Neural progenitor cell (in vitro differentiated cells): ENCODE measurements around the gene AKAP17A. TPM values are rescaled to one million over a fixed set of nuclear protein-coding genes. Genes with fewer than 3 reads are reported as not detected.
A peak's percentile ranks its signal among the peaks of the same experiment; 100 is the strongest.

Experiments
- DNase-seq: peaks from one replicate; pipeline ENCODE4 v3.0.0-alpha.2; 2016; ENCODE audit warnings: low spot score
- H2AFZ ChIP-seq: fragments of 200-600 bp; sonication (generic); replicated peaks from 2 replicates; pipeline ENCODE4 v1.6.1; 2016; ENCODE audit warnings: antibody characterized with exemption
- H3F3A ChIP-seq: fragments of 200-600 bp; sonication (generic); 2 replicates; pipeline ENCODE4 v1.6.1; 2016; ENCODE audit warnings: antibody characterized with exemption, low read depth
- H3K27ac ChIP-seq: fragments of 200-600 bp; sonication (generic); 2 replicates; pipeline ENCODE4 v1.5.1; 2016; ENCODE audit warnings: mild to moderate bottlenecking
- H3K27me3 ChIP-seq: fragments of 200-600 bp; sonication (generic); 2 replicates; pipeline ENCODE4 v1.6.1; 2016; ENCODE audit warnings: mild to moderate bottlenecking, moderate library complexity
- H3K36me3 ChIP-seq: fragments of 200-600 bp; sonication (generic); 2 replicates; pipeline ENCODE4 v1.5.1; 2016
- H3K4me1 ChIP-seq: fragments of 200-600 bp; sonication (generic); 2 replicates; pipeline ENCODE4 v1.6.1; 2016; ENCODE audit warnings: mixed run types
- H3K4me2 ChIP-seq: fragments of 200-600 bp; sonication (generic); 2 replicates; pipeline ENCODE4 v1.6.1; 2016
- H3K4me3 ChIP-seq: fragments of 200-600 bp; sonication (generic); 2 replicates; pipeline ENCODE4 v1.5.1; 2016
- H3K79me2 ChIP-seq: fragments of 200-600 bp; sonication (generic); 2 replicates; pipeline ENCODE4 v1.6.1; 2016; ENCODE audit warnings: low read depth
- H3K9ac ChIP-seq: fragments of 200-600 bp; sonication (generic); 2 replicates; pipeline ENCODE4 v1.6.1; 2016
- H3K9me3 ChIP-seq: fragments of 200-600 bp; sonication (generic); 2 replicates; pipeline ENCODE4 v1.5.1; 2016; ENCODE audit warnings: low read depth
- H4K20me1 ChIP-seq: fragments of 200-600 bp; sonication (generic); 2 replicates; pipeline ENCODE4 v1.6.1; 2016; ENCODE audit warnings: low read depth
- H3K27ac Mint-ChIP-seq: 3 replicates; pipeline ENCODE4 v1.8.0; 2021; ENCODE audit warnings: mixed read lengths
- H3K27me3 Mint-ChIP-seq: 2 replicates; pipeline ENCODE4 v1.8.0; 2022; ENCODE audit warnings: low read depth, mild to moderate bottlenecking, inconsistent platforms, moderate library complexity, mixed read lengths; ENCODE audit not compliant: insufficient read depth
- H3K36me3 Mint-ChIP-seq: 3 replicates; pipeline ENCODE4 v1.8.0; 2021; ENCODE audit warnings: mixed read lengths
- H3K4me1 Mint-ChIP-seq: 3 replicates; pipeline ENCODE4 v1.8.0; 2021; ENCODE audit warnings: mixed read lengths
- H3K4me3 Mint-ChIP-seq: 3 replicates; pipeline ENCODE4 v1.8.0; 2021; ENCODE audit warnings: mild to moderate bottlenecking, moderate library complexity, mixed read lengths
- H3K9me3 Mint-ChIP-seq: 3 replicates; pipeline ENCODE4 v1.8.0; 2020; ENCODE audit warnings: mixed read lengths
- CTCF ChIP-seq: fragments of 200-600 bp; sonication (generic); IDR thresholded peaks from 2 replicates; pipeline ENCODE4 v1.5.1; 2017; ENCODE audit warnings: antibody characterized with exemption, mild to moderate bottlenecking
- EZH2 ChIP-seq: fragments of 200-600 bp; sonication (generic); IDR thresholded peaks from 2 replicates; pipeline ENCODE4 v1.6.1; 2017; ENCODE audit warnings: antibody characterized with exemption, mild to moderate bottlenecking, moderate library complexity
- EZH2phosphoT487 ChIP-seq: fragments of 200-600 bp; sonication (generic); IDR thresholded peaks from 2 replicates; pipeline ENCODE4 v1.6.1; 2017; ENCODE audit warnings: antibody characterized with exemption
- total RNA-seq: library from RNA; depleted of rRNA; stranded (reverse); fragments of >200 nt; gene quantifications from 2 replicates; pipeline ENCODE4 v1.2.3, GENCODE V29; 2015; ENCODE audit warnings: low replicate concordance

The AKAP17A gene, protein sequence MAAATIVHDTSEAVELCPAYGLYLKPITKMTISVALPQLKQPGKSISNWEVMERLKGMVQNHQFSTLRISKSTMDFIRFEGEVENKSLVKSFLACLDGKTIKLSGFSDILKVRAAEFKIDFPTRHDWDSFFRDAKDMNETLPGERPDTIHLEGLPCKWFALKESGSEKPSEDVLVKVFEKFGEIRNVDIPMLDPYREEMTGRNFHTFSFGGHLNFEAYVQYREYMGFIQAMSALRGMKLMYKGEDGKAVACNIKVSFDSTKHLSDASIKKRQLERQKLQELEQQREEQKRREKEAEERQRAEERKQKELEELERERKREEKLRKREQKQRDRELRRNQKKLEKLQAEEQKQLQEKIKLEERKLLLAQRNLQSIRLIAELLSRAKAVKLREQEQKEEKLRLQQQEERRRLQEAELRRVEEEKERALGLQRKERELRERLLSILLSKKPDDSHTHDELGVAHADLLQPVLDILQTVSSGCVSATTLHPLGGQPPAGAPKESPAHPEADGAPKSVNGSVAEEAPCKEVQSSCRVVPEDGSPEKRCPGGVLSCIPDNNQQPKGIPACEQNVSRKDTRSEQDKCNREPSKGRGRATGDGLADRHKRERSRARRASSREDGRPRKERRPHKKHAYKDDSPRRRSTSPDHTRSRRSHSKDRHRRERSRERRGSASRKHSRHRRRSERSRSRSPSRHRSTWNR
- total RNA-seq, result 10.7 and 38.5 TPM in 2 replicates

GRCh38 chrX:1591102-1591862 is at the start of gene AKAP17A:
TSS of gene AKAP17A (plus strand) at chrX:1591604. CDS start at chrX:1593463, 1,859 bp downstream.
- Mint-ChIP-seq H3K4me3 (peak within 1 kb of the TSS; percentile 95), H3K9me3 (no peaks in the 10 kb centered on the region)
- no peak within 1 kb of the TSS for H3K27ac ChIP-seq

GRCh38 chrX:1542994-1543725 is 48.2 kb upstream of the AKAP17A start:
- no peaks in the 10 kb centered on the region for H3K4me1 ChIP-seq
- no peak overlapping the region for H3K9ac ChIP-seq
- H3K36me3 Mint-ChIP-seq, result no peaks in the 10 kb centered on the region
- no peaks in the 10 kb centered on the region for H3K27me3 ChIP-seq
- no peaks in the 10 kb centered on the region for H4K20me1 ChIP-seq
- no peak for DNase-seq
- no peaks in the 10 kb centered on the region for H3F3A ChIP-seq
- no peak overlapping the region for H3K4me3 ChIP-seq
- no peak overlapping the region for H3K27ac ChIP-seq
- peaks cover 7% of the 10 kb centered on the region for H3K27me3 Mint-ChIP-seq
- no peaks in the 10 kb centered on the region for H3K4me1 Mint-ChIP-seq
- H3K9me3 Mint-ChIP-seq, result no peaks in the 10 kb centered on the region
- H3K36me3 ChIP-seq, result no peaks in the 10 kb centered on the region
- H3K4me3 Mint-ChIP-seq, result no peak overlapping the region
- TF ChIP-seq CTCF, result no peak
- no peak for TF ChIP-seq EZH2
- no peak for TF ChIP-seq EZH2phosphoT487
- no peaks in the 10 kb centered on the region for H3K9me3 ChIP-seq
- H3K79me2 ChIP-seq, result no peaks in the 10 kb centered on the region
- no peak overlapping the region for H3K4me2 ChIP-seq
- no peak overlapping the region for H2AFZ ChIP-seq
- H3K27ac Mint-ChIP-seq, result peak overlapping the region; percentile 54

More at GRCh38 chrX:1591102-1591862, at the start of gene AKAP17A:
- Mint-ChIP-seq H3K36me3 (peaks cover 13% of the 10 kb centered on the region), H3K4me1 (peaks cover 8% of the 10 kb centered on the region), H3K27me3 (peaks cover 2% of the 10 kb centered on the region), H3K27ac (no peak within 1 kb of the TSS)
- Histone ChIP-seq H3K4me1 (peaks cover 9% of the 10 kb centered on the region), H3K9ac (peak within 1 kb of the TSS; percentile 97), H4K20me1 (peaks cover 35% of the 10 kb centered on the region), H3K4me3 (peak within 1 kb of the TSS; percentile 77), H3K27me3 (no peaks in the 10 kb centered on the region), H3K4me2 (peak within 1 kb of the TSS; percentile 98), H3K79me2 (peaks cover 48% of the 10 kb centered on the region), H3K36me3 (no peaks in the 10 kb centered on the region), H3F3A (peaks cover 23% of the 10 kb centered on the region), H3K9me3 (no peaks in the 10 kb centered on the region), H2AFZ (no peak within 1 kb of the TSS)
- peak; percentile 97 for DNase-seq
- no peak for TF ChIP-seq EZH2
- TF ChIP-seq CTCF, result peak; percentile 31
- no peak for TF ChIP-seq EZH2phosphoT487

DNA sequence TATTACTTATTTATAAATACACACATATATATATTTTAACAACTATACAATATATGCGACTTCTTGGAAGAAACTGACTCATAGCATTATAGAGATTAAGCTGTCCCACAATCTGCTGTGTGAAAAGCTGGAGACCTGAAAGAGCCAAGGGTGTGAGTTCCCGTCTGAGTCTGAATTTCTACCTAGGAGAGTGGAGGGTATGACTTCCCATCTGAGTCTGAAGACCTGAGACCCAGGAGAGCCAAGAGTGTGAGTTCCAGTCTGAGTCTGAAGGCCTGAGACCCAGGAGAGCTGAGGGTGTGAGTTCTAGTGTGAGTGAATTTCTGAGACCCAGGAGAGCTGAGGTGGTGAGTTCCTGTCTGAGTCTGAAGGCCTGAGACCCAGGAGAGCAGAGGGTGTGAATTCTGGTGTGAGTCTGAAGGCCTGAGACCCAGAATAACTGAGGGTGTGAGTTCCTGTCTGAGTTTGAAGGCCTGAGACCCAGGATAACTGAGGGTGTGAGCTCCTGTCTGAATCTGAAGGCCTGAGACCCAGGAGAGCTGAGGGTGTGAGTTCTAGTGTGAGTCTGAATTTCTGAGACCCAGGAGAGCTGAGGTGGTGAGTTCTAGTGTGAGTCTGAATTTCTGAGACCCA is 45.5 kb upstream of the AKAP17A start:
- Mint-ChIP-seq H3K27ac (peak overlapping the region; percentile 39), H3K4me3 (no peak overlapping the region), H3K9me3 (peaks cover 4% of the 10 kb centered on the region)

More for the DNA sequence above, 45.5 kb upstream of the AKAP17A start:
- no peak for DNase-seq
- Histone ChIP-seq H3K27ac (no peak overlapping the region), H3F3A (no peaks in the 10 kb centered on the region), H3K4me3 (no peak overlapping the region), H4K20me1 (no peaks in the 10 kb centered on the region), H3K36me3 (no peaks in the 10 kb centered on the region), H3K9ac (no peak overlapping the region), H3K4me2 (no peak overlapping the region), H3K79me2 (no peaks in the 10 kb centered on the region), H2AFZ (no peak overlapping the region), H3K9me3 (no peaks in the 10 kb centered on the region), H3K27me3 (no peaks in the 10 kb centered on the region), H3K4me1 (no peaks in the 10 kb centered on the region)
- TF ChIP-seq EZH2phosphoT487 (no peak), EZH2 (no peak), CTCF (no peak)
- H3K27me3 Mint-ChIP-seq, result peaks cover 6% of the 10 kb centered on the region
- H3K36me3 Mint-ChIP-seq, result no peaks in the 10 kb centered on the region
- H3K4me1 Mint-ChIP-seq, result no peaks in the 10 kb centered on the region
